ENCODE data around the gene ATOSB.

DNA sequence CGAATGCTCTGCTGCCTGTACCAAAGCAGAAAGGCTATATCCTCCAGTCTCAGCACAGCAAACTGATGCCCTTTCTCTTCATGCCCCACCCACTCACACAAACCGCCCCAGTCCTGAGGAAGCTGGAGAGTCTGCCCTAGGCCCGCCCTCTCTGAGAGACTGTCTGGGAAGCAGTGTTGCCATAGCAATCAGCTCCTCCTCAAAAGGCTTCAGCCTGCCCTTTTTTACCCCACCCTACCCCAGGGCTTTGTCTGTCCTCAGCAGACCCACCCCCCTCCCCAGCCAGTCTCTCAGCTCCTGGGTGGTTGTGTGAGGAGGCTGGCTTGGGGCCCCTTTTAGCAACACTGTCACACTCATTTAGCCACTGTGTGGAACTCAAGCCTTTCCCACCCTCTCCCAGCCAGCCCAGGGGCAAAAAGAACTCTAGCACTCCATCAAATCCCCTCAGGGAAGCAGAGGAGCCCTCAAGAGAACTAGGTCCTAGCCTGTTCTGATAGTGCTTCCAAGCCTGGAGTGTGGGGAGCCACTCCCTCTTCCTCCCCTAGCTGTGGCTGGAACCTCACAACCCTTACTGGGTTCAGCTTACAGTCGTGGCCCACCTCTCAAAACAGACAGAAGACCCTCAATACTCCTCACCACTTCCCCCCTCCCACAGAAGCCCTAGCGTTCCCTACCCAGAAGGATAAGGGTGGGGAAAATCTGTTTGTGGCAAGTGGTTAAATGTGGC is 1.4 kb downstream of the ATOSB start:
- TF ChIP-seq, protein P1, sequence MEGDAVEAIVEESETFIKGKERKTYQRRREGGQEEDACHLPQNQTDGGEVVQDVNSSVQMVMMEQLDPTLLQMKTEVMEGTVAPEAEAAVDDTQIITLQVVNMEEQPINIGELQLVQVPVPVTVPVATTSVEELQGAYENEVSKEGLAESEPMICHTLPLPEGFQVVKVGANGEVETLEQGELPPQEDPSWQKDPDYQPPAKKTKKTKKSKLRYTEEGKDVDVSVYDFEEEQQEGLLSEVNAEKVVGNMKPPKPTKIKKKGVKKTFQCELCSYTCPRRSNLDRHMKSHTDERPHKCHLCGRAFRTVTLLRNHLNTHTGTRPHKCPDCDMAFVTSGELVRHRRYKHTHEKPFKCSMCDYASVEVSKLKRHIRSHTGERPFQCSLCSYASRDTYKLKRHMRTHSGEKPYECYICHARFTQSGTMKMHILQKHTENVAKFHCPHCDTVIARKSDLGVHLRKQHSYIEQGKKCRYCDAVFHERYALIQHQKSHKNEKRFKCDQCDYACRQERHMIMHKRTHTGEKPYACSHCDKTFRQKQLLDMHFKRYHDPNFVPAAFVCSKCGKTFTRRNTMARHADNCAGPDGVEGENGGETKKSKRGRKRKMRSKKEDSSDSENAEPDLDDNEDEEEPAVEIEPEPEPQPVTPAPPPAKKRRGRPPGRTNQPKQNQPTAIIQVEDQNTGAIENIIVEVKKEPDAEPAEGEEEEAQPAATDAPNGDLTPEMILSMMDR (IDR thresholded peaks at IDR 0.05; ENCODE audit: low read length): no peak
- no peak for TF ChIP-seq EZH2 (IDR thresholded peaks at IDR 0.05; ENCODE audit: borderline replicate concordance, low read length)

Data from OCI-LY1 (cell line).